ENCODE measurements around the gene PIN1. TPM values are rescaled to one million over a fixed set of nuclear protein-coding genes. Genes with fewer than 3 reads are reported as not detected.

Gene PIN1
- total and polyA plus RNA-seq, 10 of the 15 experiments (the other 5 are each of a cell fraction or from before 2014, with no cell fraction given), result 2.4 to 209 (median 71.5) TPM

- ChIA-PET CTCF (no interaction called here), POLR2A (no interaction called here), SMC1A (ENCODE audit: uncharacterized antibody, unreplicated experiment) (no interaction called here), RAD21 (ENCODE audit: unreplicated experiment) (no interaction called here)
- H3K27ac ChIP-seq (ENCODE audit: control insufficient read depth, insufficient read depth), result no peak overlapping the region
- WGBS (ENCODE audit: insufficient coverage, insufficient replicate concordance, low lambda C conversion rate, missing lambda C conversion rate), result 100% methylated on average over 4 of the region's 4 CpGs
- H3K79me2 ChIP-seq (ENCODE audit: control insufficient read depth, insufficient read depth, low read length), result no peaks in the 10 kb centered on the region
- H3K9me3 ChIP-seq (replicated peaks; ENCODE audit: control insufficient read depth, insufficient read depth, low read length), result no peaks in the 10 kb centered on the region; the same call in 2 of the 3 replicates
- FAIRE-seq, result no peak
- H3K4me3 ChIP-seq, result no peak overlapping the region
- in situ Hi-C loops (cut with MboI) (no loop called here), intact Hi-C loops (cut with micrococcal nuclease; ENCODE audit: unreplicated experiment) (no loop called here)
- H4K20me1 ChIP-seq (ENCODE audit: control insufficient read depth, insufficient read depth), result no peaks in the 10 kb centered on the region
- BruUV-seq (replicated peaks), result no TSS peak
- H3K36me3 ChIP-seq (ENCODE audit: control insufficient read depth in 2 of 2, insufficient read depth in 2 of 2, low read length in 1 of 2), result peaks cover 12 to 14% of the 10 kb centered on the region in 2 experiments; a peak in 3 of 4 replicates
- DNase-seq (ENCODE audit: low read depth, low spot score), result no peak
- ATAC-seq, result peak; percentile 55; the same call in 1 of the 3 replicates
- no peak for TF ChIP-seq BHLHE40 (IDR thresholded peaks at IDR 0.05; ENCODE audit: borderline replicate concordance in 1 of 2, low read depth in 2 of 2, low read length in 1 of 2)
- TF ChIP-seq RAD21 (IDR thresholded peaks at IDR 0.05; ENCODE audit: insufficient read depth, low read depth, low read length), result peak; percentile 49
- TF ChIP-seq CTCF (IDR thresholded peaks at IDR 0.05 in 2 of 3, conservative IDR thresholded peaks at IDR 0.05 in 1 of 3; ENCODE audit: control insufficient read depth in 2 of 3, extremely low read depth in 1 of 3, insufficient read depth in 1 of 3, low read depth in 3 of 3, low read length in 3 of 3), result peak; percentile 29 to 38 (median 35); a peak in 5 of 6 replicates
- no peak overlapping the region for H2AFZ ChIP-seq (ENCODE audit: control insufficient read depth, low read depth, low read length)
- no peaks in the 10 kb centered on the region for H3K4me1 ChIP-seq (ENCODE audit: control insufficient read depth, insufficient read depth, low read length)
- no peak overlapping the region for H3K9ac ChIP-seq (ENCODE audit: control insufficient read depth, insufficient read depth, low read length)
- H3K4me2 ChIP-seq (ENCODE audit: control insufficient read depth, insufficient read depth), result no peak overlapping the region
- H3K27me3 ChIP-seq (replicated peaks in 1 of 2; ENCODE audit: control insufficient read depth in 2 of 2, insufficient read depth in 2 of 2, low read length in 1 of 2), result no peaks in the 10 kb centered on the region
These were observed 12.9 kb downstream of the PIN1 start for GRCh38 chr19:9848060-9848459.

- no peaks in the 10 kb centered on the region for H4K20me1 ChIP-seq (ENCODE audit: control insufficient read depth, insufficient read depth)
- RAD21 ChIA-PET (ENCODE audit: unreplicated experiment), result no interaction called here
- no peaks in the 10 kb centered on the region for H3K27me3 ChIP-seq (replicated peaks in 1 of 2; ENCODE audit: control insufficient read depth in 2 of 2, insufficient read depth in 2 of 2, low read length in 1 of 2)
- CTCF ChIA-PET, result no interaction called here
- H3K9me3 ChIP-seq (replicated peaks; ENCODE audit: control insufficient read depth, insufficient read depth, low read length), result no peaks in the 10 kb centered on the region
- ATAC-seq, result no peak
- 96% methylated on average over 23 of the region's 23 CpGs for WGBS (ENCODE audit: insufficient coverage, insufficient replicate concordance, low lambda C conversion rate, missing lambda C conversion rate)
- H2AFZ ChIP-seq (ENCODE audit: control insufficient read depth, low read depth, low read length), result no peak overlapping the region
- H3K9ac ChIP-seq (ENCODE audit: control insufficient read depth, insufficient read depth, low read length), result no peak overlapping the region
- in situ Hi-C loops (cut with MboI) (no loop called here), intact Hi-C loops (cut with micrococcal nuclease; ENCODE audit: unreplicated experiment) (no loop called here)
- H3K27ac ChIP-seq (ENCODE audit: control insufficient read depth, insufficient read depth), result no peak overlapping the region
- SMC1A ChIA-PET (ENCODE audit: uncharacterized antibody, unreplicated experiment), result no interaction called here
- H3K36me3 ChIP-seq (ENCODE audit: control insufficient read depth in 2 of 2, insufficient read depth in 2 of 2, low read length in 1 of 2), result peaks cover 11 to 12% of the 10 kb centered on the region in 2 experiments; a peak in 3 of 4 replicates
- H3K4me1 ChIP-seq (ENCODE audit: control insufficient read depth, insufficient read depth, low read length), result no peaks in the 10 kb centered on the region
- no peaks in the 10 kb centered on the region for H3K79me2 ChIP-seq (ENCODE audit: control insufficient read depth, insufficient read depth, low read length)
- POLR2A ChIA-PET, result no interaction called here
- DNase-seq (ENCODE audit: low read depth, low spot score), result no peak
- no peak overlapping the region for H3K4me2 ChIP-seq (ENCODE audit: control insufficient read depth, insufficient read depth)
- BruUV-seq (replicated peaks), result no TSS peak
- H3K4me3 ChIP-seq, result no peak overlapping the region
- no peak for FAIRE-seq
- no peak for TF ChIP-seq RAD51 (IDR thresholded peaks at IDR 0.05)
- no peak for TF ChIP-seq ZNF217 (IDR thresholded peaks at IDR 0.05)
- TF ChIP-seq ELK1 (IDR thresholded peaks at IDR 0.05; ENCODE audit: low read depth, low read length), result no peak
- TF ChIP-seq MYC (IDR thresholded peaks at IDR 0.05; ENCODE audit: insufficient read depth, insufficient read length, insufficient replicate concordance, low read length, severe bottlenecking), result no peak
- TF ChIP-seq POLR2AphosphoS2 (IDR thresholded peaks at IDR 0.05; ENCODE audit: low read depth, low read length), result no peak
- TF ChIP-seq TAF1 (IDR thresholded peaks at IDR 0.05; ENCODE audit: borderline replicate concordance, low read depth, low read length), result no peak
- TF ChIP-seq ZNF24 (IDR thresholded peaks at IDR 0.05), result no peak
- no peak for TF ChIP-seq NR2F1 (conservative IDR thresholded peaks at IDR 0.05)
These were observed 13.6 kb downstream of the PIN1 start for GRCh38 chr19:9848762-9849161.
